IPS DF 4.7 (cell line): ENCODE results near the gene WDR1.

Experiments
- DNase-seq: peaks from one replicate; pipeline ENCODE4 v3.0.0-alpha.2; 2013; ENCODE audit warnings: low spot score; ENCODE audit errors: extremely low read depth

WDR1 gene

DNA sequence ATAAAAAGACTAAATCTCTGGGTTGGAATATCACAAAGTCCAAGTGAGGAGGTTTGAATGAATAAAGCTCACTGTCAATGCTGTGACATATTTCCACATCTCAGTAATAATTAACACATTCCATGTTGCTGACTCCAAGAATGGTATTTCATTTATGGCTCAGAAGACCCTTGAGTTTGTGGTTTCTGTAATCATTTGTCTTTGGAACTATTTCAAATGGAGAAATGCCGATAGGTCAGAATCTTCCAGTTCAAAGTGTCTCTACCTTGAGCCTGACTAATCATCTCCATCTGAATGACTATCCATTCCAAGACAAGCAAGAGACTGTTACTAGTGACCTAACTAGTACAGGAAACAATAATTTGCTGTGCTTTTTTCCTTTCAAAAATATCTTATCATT, 71.1 kb downstream of the WDR1 start:
- DNase-seq, result no peak

- no peak for DNase-seq
These were observed 75.6 kb downstream of the WDR1 start for GRCh38 chr4:10041036-10041435.

GRCh38 chr4:10040049-10040892, 76.3 kb downstream of the WDR1 start:
- DNase-seq, result no peak

- DNase-seq, result no peak
These were observed 79.7 kb downstream of the WDR1 start for GRCh38 chr4:10036807-10037342.

DNA sequence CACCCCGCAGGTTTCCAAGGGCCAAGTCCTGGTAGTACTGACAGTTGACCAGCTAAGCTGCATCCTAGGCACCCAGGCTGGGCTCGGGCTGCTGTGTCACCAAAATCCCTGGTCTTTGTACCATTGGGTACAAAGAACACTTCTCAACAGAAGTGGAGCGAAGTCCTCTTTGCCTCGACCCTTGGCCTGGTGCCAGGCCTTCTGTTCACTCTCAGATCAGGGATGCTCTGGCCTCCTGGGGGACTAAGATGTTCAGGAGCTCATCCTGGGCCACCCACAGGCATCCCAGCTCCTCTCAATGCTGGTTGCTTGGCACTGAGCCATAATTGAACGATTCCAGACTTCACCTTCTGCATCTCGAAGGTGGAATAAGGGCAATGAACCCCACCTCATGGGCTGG, 81.5 kb downstream of the WDR1 start:
- no peak for DNase-seq

DNA sequence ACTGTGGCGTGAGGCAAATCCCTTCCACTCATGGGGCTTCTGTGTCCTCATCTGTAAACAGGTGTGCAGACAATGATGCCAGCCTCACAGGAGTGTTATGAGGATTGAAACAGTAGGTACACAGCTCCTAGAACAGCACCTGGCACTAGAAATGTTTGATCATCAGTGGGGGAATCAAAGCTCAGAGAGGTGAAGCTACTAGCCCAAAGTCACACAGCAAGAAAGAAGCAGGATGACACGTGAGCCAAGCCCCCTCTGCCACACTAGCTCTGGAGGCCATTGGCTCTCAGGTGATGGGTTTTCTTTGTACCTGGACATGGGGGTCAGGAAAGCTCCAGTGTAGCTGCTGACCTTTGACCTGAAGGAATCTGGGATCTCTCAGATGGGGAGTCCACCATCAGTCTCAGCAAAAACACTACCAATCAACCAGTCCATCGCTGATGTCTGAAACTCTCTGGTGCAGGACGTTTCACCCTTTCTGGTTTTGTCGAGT, 81.9 kb downstream of the WDR1 start:
- DNase-seq, result no peak

DNA sequence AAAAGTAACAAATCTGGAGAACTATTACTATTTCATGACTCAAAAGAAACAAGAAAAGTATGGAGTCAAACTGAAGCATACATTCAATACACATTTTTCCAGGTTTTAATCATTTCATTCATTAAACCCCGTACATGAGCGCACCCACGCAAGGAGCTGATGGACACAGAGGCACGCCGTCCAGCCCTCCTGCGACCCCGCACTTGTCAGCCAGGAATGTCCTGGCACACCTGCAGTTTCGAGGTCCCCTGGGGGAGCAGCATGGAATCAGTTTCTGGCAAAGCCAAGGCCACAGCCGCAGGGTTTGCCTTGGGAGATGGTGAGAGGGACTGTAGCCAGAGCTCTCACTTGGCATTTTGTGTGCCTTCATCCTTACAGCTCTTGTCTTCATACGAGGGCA, 82.5 kb downstream of the WDR1 start:
- DNase-seq, result no peak

GRCh38 chr4:10033191-10033881, 83.3 kb downstream of the WDR1 start:
- DNase-seq, result no peak

- no peak for DNase-seq
These were observed 84.0 kb downstream of the WDR1 start for GRCh38 chr4:10032625-10033024.

DNA sequence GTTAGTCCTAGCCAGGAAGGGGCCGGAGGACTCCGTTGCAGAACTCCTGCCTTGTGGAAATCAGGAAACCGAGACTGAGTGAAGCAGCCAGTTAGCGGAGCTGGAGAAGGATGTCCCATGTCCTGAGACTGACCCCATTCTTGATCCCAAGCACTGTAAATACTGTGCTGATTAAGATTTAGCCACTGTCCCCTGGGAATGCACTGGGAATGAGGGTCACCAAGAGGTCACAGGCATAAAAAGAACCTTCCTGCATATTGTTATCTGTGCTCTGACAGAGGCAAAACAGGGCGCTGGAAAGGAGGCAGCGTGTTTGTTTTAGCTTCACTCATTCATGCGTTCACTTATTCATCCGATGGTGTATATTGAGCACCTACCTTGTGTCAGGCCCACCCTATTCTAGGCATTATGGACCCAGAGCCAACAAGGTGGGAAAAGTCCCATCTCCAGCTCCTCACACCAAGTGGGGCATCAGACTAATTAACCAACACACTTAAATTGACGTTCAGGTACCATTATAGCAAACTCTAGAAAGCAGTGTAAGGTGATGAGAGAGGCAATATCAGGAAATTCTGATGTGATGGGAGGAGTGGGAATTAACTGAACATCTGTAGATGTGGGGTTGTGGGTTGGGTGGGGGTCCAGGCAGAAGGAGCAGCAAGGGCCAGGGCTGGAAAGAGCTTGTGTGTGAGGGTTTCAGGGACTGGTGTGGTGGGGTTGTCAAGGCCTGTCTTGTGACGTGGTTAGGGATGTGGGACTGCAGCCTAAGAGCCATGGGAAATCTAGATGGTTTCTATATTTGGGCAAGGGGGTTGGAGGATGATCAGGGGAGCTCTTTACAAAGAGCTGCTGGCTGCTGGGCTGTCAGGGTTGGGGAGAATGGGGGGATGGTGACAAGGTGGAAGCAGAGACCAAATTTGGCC, 84.7 kb downstream of the WDR1 start:
- DNase-seq, result no peak

- DNase-seq, result no peak
These were observed 85.5 kb downstream of the WDR1 start for GRCh38 chr4:10030972-10031667.

DNA sequence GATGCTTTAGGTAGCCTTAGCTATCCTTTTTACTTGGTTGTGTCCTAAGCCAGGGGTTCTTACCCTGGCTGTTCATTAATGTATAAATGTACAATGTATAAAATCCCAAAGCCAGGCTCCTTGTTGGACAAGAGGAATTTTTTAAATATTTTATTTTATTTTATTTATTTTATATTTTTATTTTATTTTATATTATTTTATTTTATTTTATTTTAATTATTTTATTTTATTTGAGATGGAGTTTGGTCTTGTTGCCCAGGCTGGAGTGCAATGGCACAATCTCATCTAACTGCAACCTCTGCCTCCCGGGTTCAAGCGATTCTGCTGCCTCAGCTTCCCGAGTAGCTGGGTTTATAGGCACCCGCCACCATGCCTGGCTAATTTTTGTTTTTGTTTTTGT, 87.2 kb downstream of the WDR1 start:
- no peak for DNase-seq

DNA sequence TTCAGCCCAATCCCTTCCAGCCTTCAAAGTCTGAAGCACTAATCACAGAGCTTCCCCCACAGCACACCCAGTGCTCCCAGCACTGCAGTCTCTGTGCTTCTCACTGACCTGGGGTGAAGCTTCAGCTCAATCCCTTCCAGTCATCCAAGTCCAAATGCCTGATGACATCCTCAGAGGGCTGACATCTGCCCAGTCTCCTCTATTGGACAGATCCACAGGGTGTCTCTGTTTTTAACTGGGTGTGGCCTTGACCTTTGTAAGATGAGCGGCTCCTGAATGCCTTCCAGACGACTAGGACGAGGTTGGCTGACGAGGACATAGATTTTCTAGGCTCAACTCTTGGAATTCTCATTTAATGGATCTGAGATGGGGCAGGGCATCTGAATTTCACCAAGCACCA, 87.7 kb downstream of the WDR1 start:
- DNase-seq, result no peak

DNA sequence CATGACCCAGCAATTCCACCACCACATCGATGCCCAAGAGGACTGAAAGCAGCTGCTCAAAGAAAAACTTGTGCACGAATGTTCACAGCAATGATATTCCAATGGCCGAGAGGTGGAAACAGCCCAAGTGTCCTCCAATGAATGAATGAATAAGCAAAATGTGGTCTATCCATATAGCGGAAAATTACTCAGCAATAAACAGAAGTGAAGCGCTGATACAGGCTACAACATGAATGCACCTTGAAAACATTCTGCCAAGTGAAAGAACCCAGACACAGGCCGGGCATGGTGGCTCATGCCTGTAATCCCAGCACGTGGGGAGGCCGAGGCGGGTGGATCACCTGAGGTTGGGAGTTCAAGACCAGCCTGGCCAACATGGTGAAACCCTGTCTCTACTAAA, 90.1 kb downstream of the WDR1 start:
- DNase-seq, result no peak

- DNase-seq, result no peak
These were observed 91.3 kb downstream of the WDR1 start for GRCh38 chr4:10025230-10025806.
